T-helper 2 cell treated with Interferon-gamma antibody and Interleukin-4, amounts not matched to agents 5 μg/mL and 100 μg/mL, for 36 hours (primary cell): ENCODE results near the gene NBPF12.
"Not testable (repeated sequence)": the region's sequence is repeated elsewhere in the genome, so short reads cannot be mapped to it uniquely, and the experiment has no call there.

Experiments used
- DNase-seq: peaks from one replicate; pipeline ENCODE4 v3.0.0; 2021; ENCODE audit warnings: low spot score
- H3K27ac Mint-ChIP-seq: one replicate; pipeline ENCODE4 v1.8.0; 2021; ENCODE audit warnings: mild to moderate bottlenecking, mixed read lengths
- H3K27me3 Mint-ChIP-seq: one replicate; pipeline ENCODE4 v1.8.0; 2021; ENCODE audit warnings: low read depth, mixed read lengths
- H3K36me3 Mint-ChIP-seq: one replicate; pipeline ENCODE4 v1.8.0; 2021; ENCODE audit warnings: low read depth, mixed read lengths
- H3K4me1 Mint-ChIP-seq: one replicate; pipeline ENCODE4 v1.8.0; 2021; ENCODE audit warnings: low read depth, mixed read lengths
- H3K4me3 Mint-ChIP-seq: one replicate; pipeline ENCODE4 v1.8.0; 2022; ENCODE audit warnings: mild to moderate bottlenecking, moderate library complexity, mixed read lengths
- H3K9me3 Mint-ChIP-seq: one replicate; pipeline ENCODE4 v1.8.0; 2021; ENCODE audit warnings: mixed read lengths

Gene NBPF12

GRCh38 chr1:146943342-146943886 lies 5.3 kb downstream of the NBPF12 start:
- not testable (repeated sequence) for DNase-seq, H3K27me3 Mint-ChIP-seq, H3K27ac Mint-ChIP-seq, H3K4me1 Mint-ChIP-seq, H3K9me3 Mint-ChIP-seq, H3K36me3 Mint-ChIP-seq, H3K4me3 Mint-ChIP-seq

DNA sequence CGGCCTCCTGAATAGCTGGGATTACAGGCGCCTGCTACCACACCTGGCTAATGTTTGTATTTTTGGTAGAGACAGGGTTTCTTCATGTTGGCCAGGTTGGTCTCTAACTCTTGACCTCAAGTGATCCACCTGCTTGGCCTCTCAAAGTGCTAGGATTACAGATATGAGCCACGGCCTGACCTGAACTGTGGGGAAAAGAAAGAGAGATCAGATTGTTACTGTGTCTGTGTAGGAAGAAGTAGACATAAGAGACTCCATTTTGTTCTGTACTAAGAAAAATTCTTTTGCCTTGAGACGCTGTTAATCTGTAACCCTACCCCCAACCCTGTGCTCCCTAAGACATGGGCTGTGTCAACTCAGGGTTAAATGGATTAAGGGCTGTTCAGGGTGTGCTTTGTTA lies 10.0 kb downstream of the NBPF12 start:
- not testable (repeated sequence) for H3K9me3 Mint-ChIP-seq

DNA sequence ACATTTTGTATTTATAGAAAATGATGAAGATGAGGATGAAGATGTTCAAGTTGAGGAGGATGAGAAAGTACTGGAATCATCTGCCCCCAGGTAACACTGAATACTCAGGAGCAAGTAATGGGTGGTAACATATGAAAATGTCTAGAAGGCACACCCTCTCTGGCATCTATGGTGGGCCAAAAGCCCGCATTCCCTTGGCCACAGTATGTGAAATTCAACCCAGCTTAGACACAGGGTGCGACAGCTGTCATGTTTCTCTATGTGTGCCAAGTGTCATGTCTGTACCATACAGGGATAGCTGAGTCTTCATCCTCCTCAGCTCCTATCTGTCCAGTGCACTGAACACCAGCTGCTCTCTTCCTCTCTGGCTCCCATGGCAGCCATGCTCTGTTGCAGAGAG lies 26.2 kb downstream of the NBPF12 start:
- H3K27me3 Mint-ChIP-seq, H3K4me3 Mint-ChIP-seq, H3K9me3 Mint-ChIP-seq: not testable (repeated sequence)

More for the DNA sequence above, 10.0 kb downstream of the NBPF12 start:
- DNase-seq, H3K27me3 Mint-ChIP-seq, H3K4me1 Mint-ChIP-seq, H3K4me3 Mint-ChIP-seq, H3K27ac Mint-ChIP-seq, H3K36me3 Mint-ChIP-seq: not testable (repeated sequence)

GRCh38 chr1:146966351-146966750 lies 28.2 kb downstream of the NBPF12 start:
- H3K27ac Mint-ChIP-seq, H3K36me3 Mint-ChIP-seq, H3K4me3 Mint-ChIP-seq, H3K27me3 Mint-ChIP-seq, H3K4me1 Mint-ChIP-seq, H3K9me3 Mint-ChIP-seq, DNase-seq: not testable (repeated sequence)

More for the DNA sequence above, 26.2 kb downstream of the NBPF12 start:
- not testable (repeated sequence) for H3K4me1 Mint-ChIP-seq, H3K27ac Mint-ChIP-seq, H3K36me3 Mint-ChIP-seq, DNase-seq

- not testable (repeated sequence) for DNase-seq, H3K27ac Mint-ChIP-seq, H3K36me3 Mint-ChIP-seq, H3K4me1 Mint-ChIP-seq, H3K4me3 Mint-ChIP-seq, H3K27me3 Mint-ChIP-seq, H3K9me3 Mint-ChIP-seq
These were observed 32.5 kb downstream of the NBPF12 start for GRCh38 chr1:146970656-146971055.

DNA sequence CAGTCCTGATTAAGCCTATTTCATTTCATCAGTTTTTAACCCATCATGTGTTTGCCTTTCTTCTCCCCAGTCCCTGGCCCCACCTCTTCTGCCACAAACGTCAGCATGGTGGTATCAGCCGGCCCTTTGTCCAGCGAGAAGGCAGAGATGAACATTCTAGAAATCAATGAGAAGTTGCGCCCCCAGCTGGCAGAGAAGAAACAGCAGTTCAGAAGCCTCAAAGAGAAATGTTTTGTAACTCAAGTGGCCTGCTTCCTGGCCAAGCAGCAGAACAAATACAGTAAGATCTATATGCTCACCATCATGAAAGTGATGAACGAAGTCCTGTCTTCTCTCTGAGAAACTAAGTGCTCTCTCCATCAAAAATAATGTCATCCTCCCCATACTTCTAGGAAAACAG lies 34.6 kb downstream of the NBPF12 start:
- H3K27me3 Mint-ChIP-seq, DNase-seq, H3K4me3 Mint-ChIP-seq, H3K27ac Mint-ChIP-seq, H3K36me3 Mint-ChIP-seq, H3K9me3 Mint-ChIP-seq, H3K4me1 Mint-ChIP-seq: not testable (repeated sequence)

DNA sequence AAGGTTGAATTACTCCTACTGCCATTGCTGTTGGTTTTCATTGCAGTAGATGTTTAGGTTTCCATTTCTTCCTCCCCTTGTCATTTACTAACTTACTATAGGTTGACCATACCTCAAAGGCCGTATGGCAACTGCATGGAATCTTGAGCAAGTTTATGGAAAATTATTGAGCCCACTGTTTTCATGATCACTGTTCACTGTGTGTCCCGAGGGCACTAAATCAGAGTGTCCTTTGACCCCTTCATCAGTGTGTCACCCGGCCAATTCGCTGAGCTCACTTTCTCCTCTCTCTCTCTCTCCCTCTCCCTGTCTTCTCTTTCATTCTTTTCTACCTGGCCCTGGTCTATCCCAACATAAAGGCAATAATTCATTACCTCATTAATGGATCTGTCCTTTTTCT lies 47.7 kb downstream of the NBPF12 start:
- H3K4me3 Mint-ChIP-seq, DNase-seq, H3K9me3 Mint-ChIP-seq, H3K4me1 Mint-ChIP-seq, H3K27me3 Mint-ChIP-seq, H3K27ac Mint-ChIP-seq: not testable (repeated sequence)
- peaks cover 12% of the 10 kb centered on the region for H3K36me3 Mint-ChIP-seq

DNA sequence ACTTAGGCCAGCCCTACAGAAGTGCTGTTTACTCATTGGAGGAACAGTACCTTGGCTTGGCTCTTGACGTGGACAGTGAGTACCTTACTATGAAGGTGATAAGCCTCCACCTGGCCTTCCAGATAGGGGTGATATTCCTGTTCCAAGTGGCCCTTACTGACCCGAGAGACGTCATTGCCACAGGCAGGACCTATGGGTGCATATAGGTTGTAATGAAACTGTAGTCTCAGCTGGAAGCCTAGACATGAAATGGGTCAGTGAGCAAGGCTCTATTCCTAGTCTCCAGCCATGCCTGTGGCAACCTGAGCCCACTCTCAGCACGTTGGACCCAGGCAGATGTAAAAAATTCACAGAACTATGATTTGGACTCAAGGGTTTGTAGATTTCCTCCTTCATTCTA lies 48.3 kb downstream of the NBPF12 start:
- not testable (repeated sequence) for H3K9me3 Mint-ChIP-seq, H3K4me1 Mint-ChIP-seq, H3K27ac Mint-ChIP-seq, H3K4me3 Mint-ChIP-seq, DNase-seq, H3K27me3 Mint-ChIP-seq
- H3K36me3 Mint-ChIP-seq = peaks cover 10% of the 10 kb centered on the region

DNA sequence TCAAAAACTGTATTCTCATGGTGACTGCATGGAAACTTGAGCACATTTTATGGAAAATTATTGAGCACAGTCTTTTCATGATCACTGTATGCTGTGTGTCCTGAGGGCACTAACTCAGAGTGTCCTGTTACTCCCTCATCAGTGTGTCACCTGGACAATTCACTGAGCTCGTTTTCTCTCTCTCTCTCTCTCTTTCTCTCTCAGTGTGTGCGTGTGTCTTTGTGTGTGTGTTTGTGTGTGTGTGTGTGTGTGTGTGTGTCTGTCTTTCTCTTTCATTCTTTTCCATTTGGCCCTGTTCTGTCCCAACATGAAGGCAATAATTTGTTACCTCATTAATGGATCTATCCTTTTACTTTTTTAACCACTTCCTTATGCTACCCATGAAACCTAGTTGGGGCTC lies 49.4 kb downstream of the NBPF12 start:
- H3K4me3 Mint-ChIP-seq, H3K36me3 Mint-ChIP-seq, H3K27me3 Mint-ChIP-seq, H3K27ac Mint-ChIP-seq, DNase-seq, H3K4me1 Mint-ChIP-seq, H3K9me3 Mint-ChIP-seq: not testable (repeated sequence)

DNA sequence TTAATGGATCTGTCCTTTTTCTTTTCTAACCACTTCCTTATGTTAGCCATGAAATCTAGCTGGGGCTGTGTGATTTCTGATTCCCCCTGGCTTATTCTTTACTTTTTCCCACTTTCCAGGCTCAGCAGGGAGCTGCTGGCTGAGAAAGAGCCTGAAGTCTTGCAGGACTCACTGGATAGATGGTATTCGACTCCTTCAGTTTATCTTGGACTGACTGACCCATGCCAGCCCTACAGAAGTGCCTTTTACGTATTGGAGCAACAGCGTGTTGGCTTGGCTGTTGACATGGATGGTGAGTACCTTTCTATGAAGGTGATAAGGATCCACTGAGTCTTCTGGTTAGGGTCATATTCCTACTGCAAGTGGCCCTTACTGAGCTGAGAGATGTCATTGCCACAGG lies 51.3 kb downstream of the NBPF12 start:
- H3K36me3 Mint-ChIP-seq, H3K4me1 Mint-ChIP-seq, H3K4me3 Mint-ChIP-seq, DNase-seq, H3K9me3 Mint-ChIP-seq, H3K27me3 Mint-ChIP-seq, H3K27ac Mint-ChIP-seq: not testable (repeated sequence)

GRCh38 chr1:147008495-147008894 lies 70.4 kb downstream of the NBPF12 start:
- not testable (repeated sequence) for H3K36me3 Mint-ChIP-seq, H3K4me1 Mint-ChIP-seq, DNase-seq, H3K27ac Mint-ChIP-seq, H3K9me3 Mint-ChIP-seq, H3K4me3 Mint-ChIP-seq
- H3K27me3 Mint-ChIP-seq = peaks cover 14% of the 10 kb centered on the region

- H3K27me3 Mint-ChIP-seq = peaks cover 44% of the 10 kb centered on the region
- H3K36me3 Mint-ChIP-seq, H3K9me3 Mint-ChIP-seq, DNase-seq, H3K4me3 Mint-ChIP-seq, H3K4me1 Mint-ChIP-seq, H3K27ac Mint-ChIP-seq: not testable (repeated sequence)
These were observed 88.9 kb downstream of the NBPF12 start for GRCh38 chr1:147026975-147027374.

GRCh38 chr1:147030066-147030653 lies 92.0 kb downstream of the NBPF12 start:
- H3K9me3 Mint-ChIP-seq, H3K36me3 Mint-ChIP-seq, DNase-seq, H3K27ac Mint-ChIP-seq, H3K4me1 Mint-ChIP-seq, H3K4me3 Mint-ChIP-seq: not testable (repeated sequence)
- peaks cover 59% of the 10 kb centered on the region for H3K27me3 Mint-ChIP-seq

- H3K4me3 Mint-ChIP-seq = no peak overlapping the region
- no peak for DNase-seq
- H3K27me3 Mint-ChIP-seq = peaks cover 62% of the 10 kb centered on the region
- H3K36me3 Mint-ChIP-seq = no peaks in the 10 kb centered on the region
- H3K27ac Mint-ChIP-seq = no peak overlapping the region
- peaks cover 2% of the 10 kb centered on the region for H3K9me3 Mint-ChIP-seq
- peaks cover 8% of the 10 kb centered on the region for H3K4me1 Mint-ChIP-seq
These were observed 101.8 kb downstream of the NBPF12 start for GRCh38 chr1:147039916-147040315.

DNA sequence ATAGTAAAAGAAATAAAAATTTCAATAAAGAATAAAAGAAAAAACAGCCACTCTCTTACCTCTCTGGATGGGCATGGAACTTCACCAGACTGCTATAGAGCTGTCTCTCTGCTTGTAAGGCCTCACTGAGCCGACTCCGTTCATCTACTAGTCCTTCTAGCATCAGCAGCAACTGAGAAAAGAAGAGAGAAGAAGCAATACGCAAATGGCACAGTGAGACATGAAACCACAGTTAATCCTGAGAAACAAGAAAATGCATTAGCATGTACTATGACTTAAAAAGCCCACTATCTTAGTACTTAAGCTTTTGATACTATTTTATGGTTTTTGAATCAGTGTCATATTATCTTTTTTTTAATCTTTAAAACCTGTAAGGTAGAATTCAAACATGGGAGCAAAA lies 104.8 kb downstream of the NBPF12 start:
- not testable (repeated sequence) for H3K9me3 Mint-ChIP-seq, H3K27ac Mint-ChIP-seq, DNase-seq, H3K4me3 Mint-ChIP-seq, H3K36me3 Mint-ChIP-seq
- Mint-ChIP-seq H3K27me3 (peaks cover 48% of the 10 kb centered on the region), H3K4me1 (peaks cover 29% of the 10 kb centered on the region)
